HCT116 (cell line): ENCODE results near the gene MYLK2. TPM values are rescaled to one million over a fixed set of nuclear protein-coding genes. Genes with fewer than 3 reads are reported as not detected.

Experiments used
- ATAC-seq: fragments of 200-7000 bp; cut with Tn5 transposase; 2 replicates; pipeline ENCODE4 v1.9.1; 2020; ENCODE audit warnings: mild to moderate bottlenecking, moderate library complexity
- Bru-seq: library from RNA; stranded (reverse); fragments of 400-500 nt; gene quantifications from one replicate; lab custom pipeline; 2021; lab: Mats Ljungman, UMichigan
- BruChase-seq, 2 experiments: library from RNA; stranded (reverse); fragments of 400-500 nt; gene quantifications; one replicate each; lab custom pipeline; 2021; lab: Mats Ljungman, UMichigan
- BruUV-seq: library from RNA; stranded (reverse); fragments of 400-500 nt; replicated peaks from 2 replicates; lab custom pipeline; 2021; lab: Mats Ljungman, UMichigan
- CTCF ChIA-PET: fragments of 300-600 bp; sonication (Branson Sonifier 250); formaldehyde crosslinking; loops from one replicate; lab custom pipeline; 2021; ENCODE audit warnings: antibody characterized with exemption; lab: Charles Lee
- POLR2A ChIA-PET: fragments of 300-600, 350-600 bp; sonication (Branson Sonifier 250); formaldehyde crosslinking; loops from one replicate; lab custom pipeline; 2021; ENCODE audit warnings: antibody characterized with exemption; lab: Charles Lee
- RAD21 ChIA-PET, 2 experiments: fragments of 300-600 bp; sonication (Branson Sonifier 250); formaldehyde crosslinking; loops; one replicate each; lab custom pipeline; 2023; ENCODE audit warnings: low total read pairs in 2 of 2; ENCODE audit not compliant: uncharacterized antibody in 2 of 2, unreplicated experiment in 2 of 2, low non-redundant PET in 1 of 2; lab: Charles Lee
- DNase-seq: peaks from one replicate; pipeline ENCODE4 v3.0.0-alpha.2; 2010; ENCODE audit warnings: low read depth, low spot score
- H2AFZ ChIP-seq: fragments of 200-600 bp; shearing (Covaris generic), sonication (generic); 2 replicates; pipeline ENCODE4 v1.6.1; 2017; ENCODE audit warnings: low read depth, mixed run types, mixed read lengths, antibody characterized with exemption, low read length; ENCODE audit not compliant: poor library complexity, severe bottlenecking
- H3K27ac ChIP-seq: 2 replicates; pipeline ENCODE4 v1.5.1; 2012; ENCODE audit warnings: low read depth, low read length
- H3K27me3 ChIP-seq: fragments of 200-600 bp; sonication (generic); 2 replicates; pipeline ENCODE4 v1.6.1; 2016; ENCODE audit warnings: mixed run types, low read length, mixed read lengths; ENCODE audit not compliant: insufficient read depth
- H3K36me3 ChIP-seq, 2 experiments: fragments of 200-500 bp in 1 of 2; fragments of 200-600 bp in 1 of 2; sonication (Bioruptor generic) in 1 of 2; sonication (generic) in 1 of 2; 2 replicates each; pipeline versions ENCODE4 v1.5.1 to v1.6.1; 2014 to 2016; ENCODE audit warnings: low read length in 2 of 2, inconsistent platforms in 1 of 2, mixed read lengths in 1 of 2, mixed run types in 1 of 2; ENCODE audit not compliant: insufficient read depth in 2 of 2, control insufficient read depth in 1 of 2
- H3K4me1 ChIP-seq, 2 experiments: fragments of 200-600 bp in 1 of 2; sonication (generic) in 1 of 2; 2 replicates each; pipeline versions ENCODE4 v1.5.1 to v1.6.1; 2012 to 2017; ENCODE audit warnings: low read length in 2 of 2, inconsistent platforms in 1 of 2, mild to moderate bottlenecking in 1 of 2, mixed read lengths in 1 of 2, mixed run types in 1 of 2, moderate library complexity in 1 of 2; ENCODE audit not compliant: insufficient read depth in 2 of 2, control insufficient read depth in 1 of 2
- H3K4me2 ChIP-seq: fragments of 200-600 bp; sonication (generic); 2 replicates; pipeline ENCODE4 v1.6.1; 2017; ENCODE audit warnings: mixed run types, low read length, mixed read lengths
- H3K4me3 ChIP-seq, 2 experiments: fragments of 200-600 bp in 1 of 2; sonication (generic) in 1 of 2; replicated peaks in 1 of 2; 2 replicates each; pipeline ENCODE4 v1.5.1; 2011 to 2016; ENCODE audit warnings: low read length in 2 of 2, control low read depth in 1 of 2, low read depth in 1 of 2, mild to moderate bottlenecking in 1 of 2, mixed read lengths in 1 of 2, mixed run types in 1 of 2
- H3K79me2 ChIP-seq: fragments of 200-600 bp; sonication (generic); 2 replicates; pipeline ENCODE4 v1.6.1; 2017; ENCODE audit warnings: mild to moderate bottlenecking, mixed run types, low read length, moderate library complexity, mixed read lengths; ENCODE audit not compliant: insufficient read depth
- H3K9ac ChIP-seq: fragments of 200-600 bp; sonication (generic); 2 replicates; pipeline ENCODE4 v1.6.1; 2016; ENCODE audit warnings: low read length, mixed read lengths
- H3K9me2 ChIP-seq: fragments of 200-600 bp; sonication (generic), shearing (Covaris generic); 2 replicates; pipeline ENCODE4 v1.6.1; 2017; ENCODE audit warnings: mixed run types, mild to moderate bottlenecking, moderate library complexity; ENCODE audit not compliant: insufficient read depth
- H3K9me3 ChIP-seq, 2 experiments: fragments of 200-500 bp in 1 of 2; fragments of 200-600 bp in 1 of 2; sonication (Bioruptor generic) in 1 of 2; sonication (generic) in 1 of 2; 2 replicates each; pipeline ENCODE4 v1.6.1; 2014 to 2017; ENCODE audit warnings: low read length in 2 of 2, mixed read lengths in 2 of 2, inconsistent platforms in 1 of 2, low read depth in 1 of 2, mild to moderate bottlenecking in 1 of 2, mixed run types in 1 of 2, moderate library complexity in 1 of 2; ENCODE audit not compliant: control insufficient read depth in 1 of 2, insufficient read depth in 1 of 2
- H4K20me1 ChIP-seq: fragments of 200-600 bp; sonication (generic), shearing (Covaris generic); 2 replicates; pipeline ENCODE4 v1.6.1; 2017; ENCODE audit warnings: mixed run types, mild to moderate bottlenecking, moderate library complexity; ENCODE audit not compliant: insufficient read depth
- CEBPB ChIP-seq: IDR thresholded peaks from 2 replicates; pipeline ENCODE4 v1.6.1; 2012; ENCODE audit warnings: low read depth
- EGR1 ChIP-seq: IDR thresholded peaks from 2 replicates; pipeline ENCODE4 v1.6.1; 2012; ENCODE audit warnings: low read depth
- ELF1 ChIP-seq: IDR thresholded peaks from 2 replicates; pipeline ENCODE4 v1.6.1; 2012; ENCODE audit warnings: low read depth, borderline replicate concordance
- EZH2 ChIP-seq: fragments of 200-600 bp; sonication (generic); IDR thresholded peaks from 2 replicates; pipeline ENCODE4 v1.6.1; 2017; ENCODE audit warnings: antibody characterized with exemption, mixed run types
- FOSL1 ChIP-seq: IDR thresholded peaks from 2 replicates; pipeline ENCODE4 v1.6.1; 2012; ENCODE audit warnings: low read depth
- JUND ChIP-seq: IDR thresholded peaks from 2 replicates; pipeline ENCODE4 v1.6.1; 2012
- POLR2AphosphoS5 ChIP-seq: IDR thresholded peaks from 2 replicates; pipeline ENCODE4 v1.6.1; 2011; ENCODE audit warnings: mild to moderate bottlenecking, low read depth, low read length, moderate library complexity
- SIN3A ChIP-seq: IDR thresholded peaks from 2 replicates; pipeline ENCODE4 v1.6.1; 2012; ENCODE audit warnings: low read depth
- SP1 ChIP-seq: IDR thresholded peaks from 2 replicates; pipeline ENCODE4 v1.6.1; 2012; ENCODE audit warnings: low read depth
- SRF ChIP-seq: IDR thresholded peaks from 2 replicates; pipeline ENCODE4 v1.6.1; 2012; ENCODE audit warnings: low read depth
- TCF7L2 ChIP-seq: IDR thresholded peaks from 2 replicates; pipeline ENCODE4 v1.7.0; 2011; ENCODE audit warnings: borderline replicate concordance, inconsistent platforms; ENCODE audit not compliant: insufficient read depth, insufficient read length; ENCODE audit errors: extremely low read depth
- YY1 ChIP-seq: IDR thresholded peaks from 2 replicates; pipeline ENCODE4 v1.6.1; 2011; ENCODE audit warnings: low read length, low read depth, moderate library complexity, mild to moderate bottlenecking; ENCODE audit not compliant: insufficient replicate concordance; ENCODE audit errors: extremely low read depth
- intact Hi-C: fragments of 100-400 bp; cut with micrococcal nuclease; formaldehyde crosslinking; loops from 2 replicates; pipeline ENCODE4 v1.10.0; 2022
- long read RNA-seq: library from polyadenylated mRNA; unstranded; transcript quantifications from one replicate; pipeline ENCODE4 v2.0.0, GENCODE V29; 2021; ENCODE audit not compliant: unreplicated experiment
- polyA plus RNA-seq: library from polyadenylated mRNA; unstranded; fragments of >200 nt; gene quantifications from 2 replicates; pipeline ENCODE4 v1.2.1, GENCODE V29; 2012; ENCODE audit warnings: missing spikeins
- total RNA-seq: library from RNA; stranded (reverse); gene quantifications from one replicate; pipeline ENCODE4 v1.2.1, GENCODE V29; 2021; ENCODE audit not compliant: unreplicated experiment
- TF ChIP-seq, protein P1 (sequence below): IDR thresholded peaks from 2 replicates; pipeline ENCODE4 v1.6.1; 2012

Gene MYLK2
- total RNA-seq = 0.34 TPM
- 0.12 and 0.13 TPM in 2 replicates for polyA plus RNA-seq
- Bru-seq, nascent RNA = percentile 32 among the genes with signal in this experiment
- percentile 44 among the genes with signal in this experiment for BruChase-seq, experiment 1, labeled RNA remaining after a 6-hour chase
- percentile 42 among the genes with signal in this experiment for BruChase-seq, experiment 2, labeled RNA remaining after a 2-hour chase
- long read RNA-seq = 0 reads

DNA sequence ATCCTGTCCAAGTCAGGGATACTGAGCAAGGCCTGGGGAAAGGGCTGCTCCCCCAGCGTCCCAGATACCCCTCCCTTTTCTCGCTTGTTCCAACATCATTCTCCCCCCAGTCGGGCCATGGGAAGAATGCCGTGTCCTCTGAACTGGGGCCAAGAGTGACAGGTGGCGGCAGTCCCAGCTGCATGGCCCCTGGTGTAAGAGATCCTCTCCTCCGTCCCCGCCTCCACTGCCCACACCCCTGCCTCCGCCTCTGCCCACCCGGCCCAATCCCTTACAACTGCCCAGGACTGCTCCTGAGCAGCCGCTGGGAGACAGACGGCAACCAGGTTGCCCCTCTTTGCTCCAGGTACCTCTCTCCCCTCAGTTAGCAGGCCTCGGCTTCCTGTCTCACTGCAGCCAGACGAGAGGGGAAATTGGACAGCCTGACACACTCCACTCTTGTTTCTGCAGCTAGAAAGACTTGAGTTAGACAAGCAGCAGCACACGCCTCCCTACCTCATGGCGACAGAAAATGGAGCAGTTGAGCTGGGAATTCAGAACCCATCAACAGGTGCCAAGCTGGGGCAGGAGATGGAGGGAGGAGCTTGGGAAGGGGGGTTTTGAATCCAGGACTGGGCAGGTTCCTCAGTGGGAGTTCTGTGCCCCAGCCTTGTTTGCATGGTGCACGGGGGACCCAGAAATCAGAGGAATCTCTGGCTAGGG is at the start of gene MYLK2:
TSS of gene MYLK2 (plus strand) at position 274 of the 702 bp plus-strand sequence. CDS start at position 499, 225 bp downstream.
- Histone ChIP-seq H3K4me1 (peaks cover 0 to 9% of the 10 kb centered on the region in 2 experiments; a peak in 1 of 4 replicates), H3K79me2 (no peaks in the 10 kb centered on the region), H3K9ac (no peak within 1 kb of the TSS), H2AFZ (no peak within 1 kb of the TSS), H3K27me3 (no peaks in the 10 kb centered on the region), H4K20me1 (no peaks in the 10 kb centered on the region), H3K4me3 (no peak within 1 kb of the TSS), H3K36me3 (no peaks in the 10 kb centered on the region), H3K27ac (no peak within 1 kb of the TSS), H3K4me2 (no peak within 1 kb of the TSS), H3K9me2 (no peaks in the 10 kb centered on the region), H3K9me3 (no peaks in the 10 kb centered on the region)
- intact Hi-C loops = no loop called here
- no TSS peak for BruUV-seq
- ChIA-PET CTCF (no interaction called here), RAD21 (no interaction called here), POLR2A (no interaction called here)
- no peak for DNase-seq
- ATAC-seq = no peak
- TF ChIP-seq SRF = no peak
- no peak for TF ChIP-seq ELF1
- TF ChIP-seq SP1 = no peak
- TF ChIP-seq EGR1 = no peak
- TF ChIP-seq POLR2AphosphoS5 = no peak
- no peak for TF ChIP-seq YY1
- TF ChIP-seq CEBPB = no peak
- TF ChIP-seq FOSL1 = no peak
- no peak for TF ChIP-seq SIN3A
- TF ChIP-seq, protein P1, sequence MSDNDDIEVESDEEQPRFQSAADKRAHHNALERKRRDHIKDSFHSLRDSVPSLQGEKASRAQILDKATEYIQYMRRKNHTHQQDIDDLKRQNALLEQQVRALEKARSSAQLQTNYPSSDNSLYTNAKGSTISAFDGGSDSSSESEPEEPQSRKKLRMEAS = no peak
- no peak for TF ChIP-seq TCF7L2
- TF ChIP-seq EZH2 = no peak
- TF ChIP-seq JUND = no peak
